K562 (cell line): Measurements from ENCODE around the gene TBXAS1. TPM values are rescaled to one million over a fixed set of nuclear protein-coding genes. Genes with fewer than 3 reads are reported as not detected.

ENCODE experiments used
- CLOCK ChIP-seq: fragments of 250-450 bp; sonication (Bioruptor Pico); IDR thresholded peaks from 2 replicates; pipeline ENCODE4 v1.4.0; 2020; ENCODE audit warnings: mild to moderate bottlenecking, moderate library complexity, borderline replicate concordance
- DPF2 ChIP-seq: fragments of 450-650 bp; IDR thresholded peaks from 2 replicates; pipeline ENCODE4 v1.6.1; 2016
- GATAD2A ChIP-seq: fragments of 450-650 bp; IDR thresholded peaks from 2 replicates; pipeline ENCODE4 v1.6.1; 2017
- MEF2D ChIP-seq: conservative IDR thresholded peaks from 2 replicates; pipeline ENCODE4 v1.6.1; 2016; ENCODE audit warnings: low read depth, missing genetic modification characterization, missing compliant biosample characterization
- NCOA4 ChIP-seq: fragments of 450-650 bp; IDR thresholded peaks from 2 replicates; pipeline ENCODE4 v1.6.1; 2018; ENCODE audit warnings: mild to moderate bottlenecking; ENCODE audit not compliant: partially characterized antibody
- OTX1 ChIP-seq: fragments of 450-650 bp; formaldehyde crosslinking; IDR thresholded peaks from 2 replicates; pipeline ENCODE4 v1.4.0; 2022; ENCODE audit warnings: mild to moderate bottlenecking
- PATZ1 ChIP-seq: fragments of 250-450 bp; sonication (Bioruptor Pico); IDR thresholded peaks from 2 replicates; pipeline ENCODE4 v1.5.0; 2020; ENCODE audit warnings: mild to moderate bottlenecking, borderline replicate concordance
- PML ChIP-seq: IDR thresholded peaks from 2 replicates; pipeline ENCODE4 v1.6.1; 2012; ENCODE audit warnings: low read length, inconsistent platforms
- POLR2H ChIP-seq: IDR thresholded peaks from 2 replicates; pipeline ENCODE4 v1.6.1; 2016; ENCODE audit warnings: missing genetic modification characterization, low read depth, mild to moderate bottlenecking, control low read depth, missing compliant biosample characterization, moderate library complexity
- POLR3A ChIP-seq: IDR thresholded peaks from 2 replicates; pipeline ENCODE4 v1.6.1; 2011; ENCODE audit warnings: borderline replicate concordance, mild to moderate bottlenecking, moderate library complexity; ENCODE audit not compliant: insufficient read length, insufficient read depth; ENCODE audit errors: extremely low read depth
- SNIP1 ChIP-seq: fragments of 450-650 bp; IDR thresholded peaks from 2 replicates; pipeline ENCODE4 v1.7.1; 2017; ENCODE audit warnings: low read depth, mild to moderate bottlenecking
- TCF3 ChIP-seq: sonication (generic); formaldehyde crosslinking; IDR thresholded peaks from 2 replicates; pipeline ENCODE4 v1.4.0; 2020; ENCODE audit warnings: mild to moderate bottlenecking, missing genetic modification reagents
- TOE1 ChIP-seq, 2 experiments: fragments of 450-650 bp in 1 of 2; sonication (generic) in 1 of 2; formaldehyde crosslinking in 1 of 2; IDR thresholded peaks; 2 replicates each; pipeline versions ENCODE4 v1.7.1 to v1.8.0; 2016 to 2022; ENCODE audit warnings: borderline replicate concordance in 2 of 2, mild to moderate bottlenecking in 2 of 2, antibody characterized with exemption in 1 of 2, inconsistent platforms in 1 of 2, low read depth in 1 of 2, missing genetic modification reagents in 1 of 2, moderate library complexity in 1 of 2
- ZNF143 ChIP-seq: sonication (generic); formaldehyde crosslinking; IDR thresholded peaks from 2 replicates; pipeline ENCODE4 v1.9.0; 2022; ENCODE audit warnings: mild to moderate bottlenecking, missing genetic modification reagents
- ZNF197 ChIP-seq: fragments of 200-800 bp; sonication (Bioruptor generic); IDR thresholded peaks from 2 replicates; pipeline ENCODE4 v1.6.1; 2016; ENCODE audit warnings: low read depth, missing genetic modification characterization, missing compliant biosample characterization
- polyA plus RNA-seq, 8 experiments: library from polyadenylated mRNA; depleted of rRNA in 4 of 8; stranded (reverse) in 5 of 8; unstranded in 3 of 8; fragments of >200 nt; fragmentation: Nextera tagmentation in 2 of 8; fragmentation: Illumina TruSeq in 1 of 8; extraction: Ambion mirVana in 2 of 8; extraction: Trizol in 1 of 8; gene quantifications; 2 replicates each; pipeline versions ENCODE4 v1.2.1 to v1.2.3, GENCODE V29; 2011 to 2014; ENCODE audit warnings: inconsistent platforms in 1 of 8, missing spikeins in 1 of 8
- total RNA-seq, 7 experiments: library from RNA; depleted of rRNA in 6 of 7; stranded (reverse); fragments of >200 nt in 6 of 7; fragmentation: Illumina TruSeq in 2 of 7; extraction: Trizol in 2 of 7; gene quantifications; 2 replicates each; pipeline versions ENCODE4 v1.2.1 to v1.2.3, GENCODE V29; 2011 to 2021; ENCODE audit warnings: low replicate concordance in 1 of 7

TBXAS1 gene
- total and polyA plus RNA-seq, 9 of the 15 experiments (the other 6 are each of a cell fraction or from before 2014, with no cell fraction given) = 1.1 to 8.3 (median 1.9) TPM

- TF ChIP-seq TCF3 (CRISPR knock-in tag) (no peak), PATZ1 (CRISPR knock-in tag) (0 out of 2 replicates have a peak, but pooled peaks have one; percentile 7), ZNF143 (CRISPR knock-in tag) (peak; percentile 75), PML (peak; percentile 66; the same call in 1 of the 2 replicates), ZNF197 (CRISPR knock-in tag) (no peak), OTX1 (CRISPR knock-in tag) (peak; percentile 64; the same call in 1 of the 2 replicates), POLR2H (tag) (peak; percentile 97), MEF2D (tag) (peak; percentile 41), NCOA4 (no peak), DPF2 (peak; percentile 74), GATAD2A (no peak), TOE1 (IDR thresholded peaks at IDR 0.05; ENCODE audit: borderline replicate concordance) (peak; percentile 61; the same call in 1 of the 2 replicates), TOE1 (CRISPR knock-in tag; IDR thresholded peaks at IDR 0.05; ENCODE audit: borderline replicate concordance, low read depth) (peak; percentile 93), CLOCK (0 out of 2 replicates have a peak, but pooled peaks have one; percentile 5), POLR3A (no peak), SNIP1 (no peak; the same call in 1 of the 2 replicates)
These were observed 148.0 kb downstream of the TBXAS1 start (continued) for GRCh38 chr7:139976838-139977656.
